Stimulated activated CD4-positive, alpha-beta T cell treated with anti-CD3 and anti-CD28 coated beads, Interleukin-1b, Interleukin-23, amount 100 ng/mL, for 4 hours (primary cell): Measurements from ENCODE around the gene DAPL1.
A peak's percentile ranks its signal among the peaks of the same experiment; 100 is the strongest.

Source experiments
- DNase-seq, 2 donors: peaks; one replicate each; pipeline ENCODE4 v3.0.0-alpha.2; 2020; ENCODE audit warnings: low read depth in 2 of 2

DAPL1 gene

GRCh38 chr2:158795195-158795924 is at the start of gene DAPL1:
Gene DAPL1, plus strand, starts transcription at chr2:158795317. Its CDS starts 56 bp downstream, at chr2:158795373.
- no peak for DNase-seq

- DNase-seq = no peak
Measured at GRCh38 chr2:158745866-158746382, 49.2 kb upstream of the DAPL1 start.

GRCh38 chr2:158746488-158746887 is 48.6 kb upstream of the DAPL1 start:
- DNase-seq = no peak

- no peak for DNase-seq
Measured at GRCh38 chr2:158747281-158747680, 47.8 kb upstream of the DAPL1 start.

GRCh38 chr2:158748926-158749590 is 46.1 kb upstream of the DAPL1 start:
- DNase-seq = no peak

- DNase-seq = no peak
Measured at GRCh38 chr2:158750458-158751125, 44.5 kb upstream of the DAPL1 start.

- DNase-seq = peak in 1 of 2 donors; percentile 10
Measured at GRCh38 chr2:158753641-158754611, 41.2 kb upstream of the DAPL1 start.

- no peak for DNase-seq
Measured at GRCh38 chr2:158755310-158756087, 39.6 kb upstream of the DAPL1 start.

GRCh38 chr2:158756331-158756730 is 38.8 kb upstream of the DAPL1 start:
- DNase-seq = no peak

- no peak for DNase-seq
Measured at GRCh38 chr2:158756976-158757375, 38.1 kb upstream of the DAPL1 start.

GRCh38 chr2:158760887-158761286 is 34.2 kb upstream of the DAPL1 start:
- no peak for DNase-seq

- no peak for DNase-seq
Measured at GRCh38 chr2:158761621-158762020, 33.5 kb upstream of the DAPL1 start.

GRCh38 chr2:158762336-158762735 is 32.8 kb upstream of the DAPL1 start:
- DNase-seq = no peak

- no peak for DNase-seq
Measured at GRCh38 chr2:158766524-158766923, 28.6 kb upstream of the DAPL1 start.

- no peak for DNase-seq
Measured at GRCh38 chr2:158772306-158773078, 22.6 kb upstream of the DAPL1 start.

GRCh38 chr2:158773121-158773520 is 22.0 kb upstream of the DAPL1 start:
- no peak for DNase-seq

GRCh38 chr2:158774681-158775080 is 20.4 kb upstream of the DAPL1 start:
- no peak for DNase-seq

GRCh38 chr2:158775273-158776027 is 19.7 kb upstream of the DAPL1 start:
- no peak for DNase-seq

- DNase-seq = no peak
Measured at GRCh38 chr2:158776231-158776630, 18.9 kb upstream of the DAPL1 start.
